ENCODE data around the gene AGAP1. TPM values are rescaled to one million over a fixed set of nuclear protein-coding genes. Genes with fewer than 3 reads are reported as not detected.

AGAP1 gene
- total RNA-seq, 1 donor from 2014 or later = 18.3 TPM

- Histone ChIP-seq H3K9ac (ENCODE audit: low read depth in 1 of 3, low read length in 3 of 3) (no peak overlapping the region), H3K9me3 (ENCODE audit: control insufficient read depth in 3 of 3, low read length in 3 of 3) (no peaks in the 10 kb centered on the region), H3K27me3 (ENCODE audit: control insufficient read depth in 3 of 3, insufficient read depth in 3 of 3, low read length in 3 of 3) (no peaks in the 10 kb centered on the region), H3K36me3 (ENCODE audit: control insufficient read depth in 3 of 3, insufficient read depth in 3 of 3, low read length in 3 of 3) (peaks cover 0 to 3% (median 0%) of the 10 kb centered on the region in 3 donors), H3K27ac (ENCODE audit: low read depth, low read length) (no peak overlapping the region), H3K4me1 (ENCODE audit: control insufficient read depth in 3 of 3, insufficient read depth in 3 of 3, low read length in 3 of 3) (peaks cover 11 to 29% (median 27%) of the 10 kb centered on the region in 3 donors), H3K4me3 (ENCODE audit: low read length in 3 of 3) (no peak overlapping the region)
Measured at GRCh38 chr2:235705296-235705695, 211.5 kb downstream of the AGAP1 start.

GRCh38 chr2:235706506-235706905 lies 212.7 kb downstream of the AGAP1 start:
- no peak overlapping the region for H3K27ac ChIP-seq (ENCODE audit: low read depth, low read length)
- no peaks in the 10 kb centered on the region for H3K27me3 ChIP-seq (ENCODE audit: control insufficient read depth in 3 of 3, insufficient read depth in 3 of 3, low read length in 3 of 3)
- H3K4me1 ChIP-seq (ENCODE audit: control insufficient read depth in 3 of 3, insufficient read depth in 3 of 3, low read length in 3 of 3) = peaks cover 11 to 25% (median 22%) of the 10 kb centered on the region in 3 donors
- H3K4me3 ChIP-seq (ENCODE audit: low read length in 3 of 3) = no peak overlapping the region
- H3K9me3 ChIP-seq (ENCODE audit: control insufficient read depth in 3 of 3, low read length in 3 of 3) = no peaks in the 10 kb centered on the region
- H3K36me3 ChIP-seq (ENCODE audit: control insufficient read depth in 3 of 3, insufficient read depth in 3 of 3, low read length in 3 of 3) = peaks cover 0 to 6% (median 3%) of the 10 kb centered on the region in 3 donors
- no peak overlapping the region for H3K9ac ChIP-seq (ENCODE audit: low read depth in 1 of 3, low read length in 3 of 3)

- H3K9me3 ChIP-seq (ENCODE audit: control insufficient read depth in 3 of 3, low read length in 3 of 3) = no peaks in the 10 kb centered on the region
- H3K27me3 ChIP-seq (ENCODE audit: control insufficient read depth in 3 of 3, insufficient read depth in 3 of 3, low read length in 3 of 3) = no peaks in the 10 kb centered on the region
- no peak overlapping the region for H3K27ac ChIP-seq (ENCODE audit: low read depth, low read length)
- no peak overlapping the region for H3K9ac ChIP-seq (ENCODE audit: low read depth in 1 of 3, low read length in 3 of 3)
- H3K4me3 ChIP-seq (ENCODE audit: low read length in 3 of 3) = no peak overlapping the region
- peaks cover 11 to 16% (median 16%) of the 10 kb centered on the region in 3 donors for H3K4me1 ChIP-seq (ENCODE audit: control insufficient read depth in 3 of 3, insufficient read depth in 3 of 3, low read length in 3 of 3)
- peaks cover 0 to 6% (median 3%) of the 10 kb centered on the region in 3 donors for H3K36me3 ChIP-seq (ENCODE audit: control insufficient read depth in 3 of 3, insufficient read depth in 3 of 3, low read length in 3 of 3)
Measured at GRCh38 chr2:235707411-235708096, 213.7 kb downstream of the AGAP1 start.

GRCh38 chr2:235709124-235709813 lies 215.4 kb downstream of the AGAP1 start:
- Histone ChIP-seq H3K27me3 (ENCODE audit: control insufficient read depth in 3 of 3, insufficient read depth in 3 of 3, low read length in 3 of 3) (no peaks in the 10 kb centered on the region), H3K4me3 (ENCODE audit: low read length in 3 of 3) (no peak overlapping the region), H3K4me1 (ENCODE audit: control insufficient read depth in 3 of 3, insufficient read depth in 3 of 3, low read length in 3 of 3) (peaks cover 8 to 14% (median 10%) of the 10 kb centered on the region in 3 donors), H3K27ac (ENCODE audit: low read depth, low read length) (no peak overlapping the region), H3K9ac (ENCODE audit: low read depth in 1 of 3, low read length in 3 of 3) (no peak overlapping the region), H3K9me3 (ENCODE audit: control insufficient read depth in 3 of 3, low read length in 3 of 3) (no peaks in the 10 kb centered on the region), H3K36me3 (ENCODE audit: control insufficient read depth in 3 of 3, insufficient read depth in 3 of 3, low read length in 3 of 3) (peaks cover 0 to 6% (median 3%) of the 10 kb centered on the region in 3 donors)

GRCh38 chr2:235709969-235710879 lies 216.4 kb downstream of the AGAP1 start:
- Histone ChIP-seq H3K4me3 (ENCODE audit: low read length in 3 of 3) (no peak overlapping the region), H3K27me3 (ENCODE audit: control insufficient read depth in 3 of 3, insufficient read depth in 3 of 3, low read length in 3 of 3) (no peaks in the 10 kb centered on the region), H3K4me1 (ENCODE audit: control insufficient read depth in 3 of 3, insufficient read depth in 3 of 3, low read length in 3 of 3) (peaks cover 6 to 15% (median 10%) of the 10 kb centered on the region in 3 donors), H3K9me3 (ENCODE audit: control insufficient read depth in 3 of 3, low read length in 3 of 3) (no peaks in the 10 kb centered on the region), H3K36me3 (ENCODE audit: control insufficient read depth in 3 of 3, insufficient read depth in 3 of 3, low read length in 3 of 3) (peaks cover 0 to 6% (median 3%) of the 10 kb centered on the region in 3 donors), H3K9ac (ENCODE audit: low read depth in 1 of 3, low read length in 3 of 3) (no peak overlapping the region), H3K27ac (ENCODE audit: low read depth, low read length) (no peak overlapping the region)

- Histone ChIP-seq H3K9ac (ENCODE audit: low read depth in 1 of 3, low read length in 3 of 3) (no peak overlapping the region), H3K4me3 (ENCODE audit: low read length in 3 of 3) (no peak overlapping the region), H3K36me3 (ENCODE audit: control insufficient read depth in 3 of 3, insufficient read depth in 3 of 3, low read length in 3 of 3) (peaks cover 0 to 6% (median 3%) of the 10 kb centered on the region in 3 donors), H3K27me3 (ENCODE audit: control insufficient read depth in 3 of 3, insufficient read depth in 3 of 3, low read length in 3 of 3) (no peaks in the 10 kb centered on the region), H3K4me1 (ENCODE audit: control insufficient read depth in 3 of 3, insufficient read depth in 3 of 3, low read length in 3 of 3) (peaks cover 5 to 17% (median 10%) of the 10 kb centered on the region in 3 donors), H3K9me3 (ENCODE audit: control insufficient read depth in 3 of 3, low read length in 3 of 3) (no peaks in the 10 kb centered on the region), H3K27ac (ENCODE audit: low read depth, low read length) (no peak overlapping the region)
Measured at GRCh38 chr2:235710933-235711332, 217.1 kb downstream of the AGAP1 start.

- Histone ChIP-seq H3K9me3 (ENCODE audit: control insufficient read depth in 3 of 3, low read length in 3 of 3) (no peaks in the 10 kb centered on the region), H3K27me3 (ENCODE audit: control insufficient read depth in 3 of 3, insufficient read depth in 3 of 3, low read length in 3 of 3) (no peaks in the 10 kb centered on the region), H3K4me1 (ENCODE audit: control insufficient read depth in 3 of 3, insufficient read depth in 3 of 3, low read length in 3 of 3) (peaks cover 5 to 17% (median 10%) of the 10 kb centered on the region in 3 donors), H3K27ac (ENCODE audit: low read depth, low read length) (no peak overlapping the region), H3K9ac (ENCODE audit: low read depth in 1 of 3, low read length in 3 of 3) (no peak overlapping the region), H3K36me3 (ENCODE audit: control insufficient read depth in 3 of 3, insufficient read depth in 3 of 3, low read length in 3 of 3) (peaks cover 0 to 6% (median 3%) of the 10 kb centered on the region in 3 donors), H3K4me3 (ENCODE audit: low read length in 3 of 3) (no peak overlapping the region)
Measured at GRCh38 chr2:235711527-235711926, 217.7 kb downstream of the AGAP1 start.

- Histone ChIP-seq H3K36me3 (ENCODE audit: control insufficient read depth in 3 of 3, insufficient read depth in 3 of 3, low read length in 3 of 3) (peaks cover 0 to 6% (median 3%) of the 10 kb centered on the region in 3 donors), H3K4me1 (ENCODE audit: control insufficient read depth in 3 of 3, insufficient read depth in 3 of 3, low read length in 3 of 3) (peaks cover 5 to 17% (median 10%) of the 10 kb centered on the region in 3 donors), H3K9me3 (ENCODE audit: control insufficient read depth in 3 of 3, low read length in 3 of 3) (no peaks in the 10 kb centered on the region), H3K4me3 (ENCODE audit: low read length in 3 of 3) (no peak overlapping the region), H3K9ac (ENCODE audit: low read depth in 1 of 3, low read length in 3 of 3) (no peak overlapping the region), H3K27me3 (ENCODE audit: control insufficient read depth in 3 of 3, insufficient read depth in 3 of 3, low read length in 3 of 3) (no peaks in the 10 kb centered on the region), H3K27ac (ENCODE audit: low read depth, low read length) (no peak overlapping the region)
Measured at GRCh38 chr2:235712176-235712575, 218.3 kb downstream of the AGAP1 start.

GRCh38 chr2:235713189-235713588 lies 219.3 kb downstream of the AGAP1 start:
- H3K4me1 ChIP-seq (ENCODE audit: control insufficient read depth in 3 of 3, insufficient read depth in 3 of 3, low read length in 3 of 3) = peaks cover 5 to 15% (median 7%) of the 10 kb centered on the region in 3 donors
- peaks cover 0 to 6% (median 3%) of the 10 kb centered on the region in 3 donors for H3K36me3 ChIP-seq (ENCODE audit: control insufficient read depth in 3 of 3, insufficient read depth in 3 of 3, low read length in 3 of 3)
- H3K9me3 ChIP-seq (ENCODE audit: control insufficient read depth in 3 of 3, low read length in 3 of 3) = no peaks in the 10 kb centered on the region
- no peak overlapping the region for H3K4me3 ChIP-seq (ENCODE audit: low read length in 3 of 3)
- no peak overlapping the region for H3K9ac ChIP-seq (ENCODE audit: low read depth in 1 of 3, low read length in 3 of 3)
- H3K27me3 ChIP-seq (ENCODE audit: control insufficient read depth in 3 of 3, insufficient read depth in 3 of 3, low read length in 3 of 3) = no peaks in the 10 kb centered on the region
- no peak overlapping the region for H3K27ac ChIP-seq (ENCODE audit: low read depth, low read length)

Measured in skeletal muscle tissue (tissue), 4 donors.